Immature natural killer cell (primary cell): ENCODE data around the gene CITED1. TPM values are rescaled to one million over a fixed set of nuclear protein-coding genes. Genes with fewer than 3 reads are reported as not detected.
"Not testable (repeated sequence)": the region's sequence is repeated elsewhere in the genome, so short reads cannot be mapped to it uniquely, and the experiment has no call there.

Experiments used
- DNase-seq, 3 donors: peaks; one replicate each; pipeline ENCODE4 v3.0.0; 2022; ENCODE audit warnings: mixed read lengths in 1 of 3
- H3K27ac Mint-ChIP-seq, 6 donors: one replicate each; pipeline ENCODE4 v1.8.0; 2020; ENCODE audit warnings: mixed read lengths in 6 of 6, mild to moderate bottlenecking in 5 of 6, inconsistent platforms in 4 of 6, moderate library complexity in 3 of 6
- H3K27me3 Mint-ChIP-seq, 3 donors: one replicate each; pipeline ENCODE4 v1.8.0; 2020 to 2021; ENCODE audit warnings: low read depth in 3 of 3, mild to moderate bottlenecking in 3 of 3, mixed read lengths in 3 of 3, moderate library complexity in 3 of 3, inconsistent platforms in 1 of 3
- H3K36me3 Mint-ChIP-seq, 3 donors: one replicate each; pipeline ENCODE4 v1.8.0; 2020; ENCODE audit warnings: mixed read lengths in 3 of 3, inconsistent platforms in 2 of 3, mild to moderate bottlenecking in 2 of 3
- H3K4me1 Mint-ChIP-seq, 2 donors: one replicate each; pipeline ENCODE4 v1.8.0; 2020; ENCODE audit warnings: inconsistent platforms in 2 of 2, mild to moderate bottlenecking in 2 of 2, mixed read lengths in 2 of 2, moderate library complexity in 1 of 2
- H3K4me3 Mint-ChIP-seq, 5 donors: one replicate each; pipeline ENCODE4 v1.8.0; 2020; ENCODE audit warnings: mild to moderate bottlenecking in 5 of 5, mixed read lengths in 5 of 5, inconsistent platforms in 3 of 5, moderate library complexity in 3 of 5
- H3K9me3 Mint-ChIP-seq, 6 donors: one replicate each; pipeline ENCODE4 v1.8.0; 2020; ENCODE audit warnings: mild to moderate bottlenecking in 6 of 6, mixed read lengths in 6 of 6, inconsistent platforms in 4 of 6, moderate library complexity in 3 of 6
- polyA plus RNA-seq, 3 donors: library from polyadenylated mRNA; unstranded; fragments of 300-500 nt; fragmentation: Illumina TruSeq; gene quantifications; one replicate each; pipeline ENCODE4 v1.2.3, GENCODE V29; 2021

The CITED1 gene, protein sequence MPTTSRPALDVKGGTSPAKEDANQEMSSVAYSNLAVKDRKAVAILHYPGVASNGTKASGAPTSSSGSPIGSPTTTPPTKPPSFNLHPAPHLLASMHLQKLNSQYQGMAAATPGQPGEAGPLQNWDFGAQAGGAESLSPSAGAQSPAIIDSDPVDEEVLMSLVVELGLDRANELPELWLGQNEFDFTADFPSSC
- 1 to 10 TPM in 1 of 3 donors, not detected in 2; 1.8 TPM for polyA plus RNA-seq

DNA sequence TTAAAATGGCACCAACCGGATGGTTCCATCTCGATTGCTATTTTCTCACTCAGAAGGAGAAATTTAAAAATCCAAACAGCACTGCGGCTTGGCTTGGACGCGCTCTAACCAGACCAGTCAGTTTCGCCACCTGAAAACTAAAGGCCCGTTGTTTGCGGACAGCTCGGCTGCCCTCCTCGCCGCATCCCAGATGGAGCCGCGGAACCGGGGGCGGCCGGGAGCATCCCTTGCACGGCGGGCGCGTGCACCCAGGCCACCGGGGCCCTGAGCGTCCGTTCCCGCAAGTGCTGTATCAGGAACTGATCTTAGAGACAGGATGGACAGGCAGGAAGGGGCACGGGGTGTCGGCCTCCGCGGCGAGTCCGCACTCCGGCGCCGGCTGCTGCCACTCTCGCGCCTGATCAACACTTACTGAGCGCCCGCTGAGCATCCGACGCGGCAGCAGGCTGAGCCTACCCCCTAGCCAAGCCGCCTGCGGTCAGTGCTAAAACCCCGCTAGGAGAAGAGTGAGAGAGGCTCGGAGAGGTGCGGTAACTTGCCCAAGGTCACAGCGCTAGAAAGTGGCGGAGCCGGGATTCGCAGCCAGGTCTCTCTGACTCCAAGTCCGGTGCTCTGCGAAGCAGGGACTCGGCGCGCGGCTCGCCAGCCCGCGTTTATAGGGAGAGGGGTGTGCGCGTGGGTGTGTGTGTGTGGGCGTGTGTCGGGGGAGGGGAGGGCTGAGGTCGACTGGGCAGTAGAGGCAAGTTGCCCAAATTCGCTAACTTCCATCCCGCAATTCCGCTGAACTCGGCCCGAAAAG is at the start of gene CITED1:
Gene CITED1 (minus strand): TSS at position 629 of the 799 bp plus-strand sequence. CDS start 3,045 bp downstream, outside the sequence.
- peak within 1 kb of the TSS in 1 of 6 donors; percentile 71 for H3K27ac Mint-ChIP-seq
- peaks cover 12 to 52% (median 28%) of the 10 kb centered on the region in 3 donors for H3K27me3 Mint-ChIP-seq
- H3K9me3 Mint-ChIP-seq, result no peaks in the 10 kb centered on the region
- H3K36me3 Mint-ChIP-seq, result no peaks in the 10 kb centered on the region
- H3K4me1 Mint-ChIP-seq, result peaks cover 35 to 39% of the 10 kb centered on the region in 2 donors
- peak within 1 kb of the TSS; percentile 84 to 92 (median 90) for H3K4me3 Mint-ChIP-seq
- peak; percentile 20 to 29 (median 24) for DNase-seq

DNA sequence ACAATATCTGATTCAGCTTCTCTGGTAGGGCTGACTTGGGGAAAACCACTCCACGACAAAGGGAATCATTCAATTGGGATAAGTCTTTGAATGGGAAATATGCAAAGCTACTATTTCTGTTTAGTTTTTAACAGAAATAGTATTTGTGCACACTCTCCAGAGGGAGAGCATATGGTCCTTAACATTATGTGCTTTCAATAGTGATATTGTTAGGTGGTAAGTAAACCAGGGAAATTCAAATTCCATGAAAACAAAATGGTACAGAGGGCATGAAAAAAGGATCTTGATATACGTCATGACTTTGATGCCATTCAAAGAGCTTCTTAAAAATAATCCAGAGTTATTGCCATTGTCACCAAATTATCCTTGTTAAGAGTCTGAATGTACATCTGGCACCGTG is 47.1 kb upstream of the CITED1 start:
- peaks cover 5 to 10% (median 9%) of the 10 kb centered on the region in 3 donors for H3K36me3 Mint-ChIP-seq
- no peak for DNase-seq
- H3K27me3 Mint-ChIP-seq, result peaks cover 3 to 12% (median 3%) of the 10 kb centered on the region in 3 donors
- no peaks in the 10 kb centered on the region for H3K4me1 Mint-ChIP-seq
- no peak overlapping the region for H3K4me3 Mint-ChIP-seq
- H3K27ac Mint-ChIP-seq, result no peak overlapping the region
- H3K9me3 Mint-ChIP-seq, result no peaks in the 10 kb centered on the region

DNA sequence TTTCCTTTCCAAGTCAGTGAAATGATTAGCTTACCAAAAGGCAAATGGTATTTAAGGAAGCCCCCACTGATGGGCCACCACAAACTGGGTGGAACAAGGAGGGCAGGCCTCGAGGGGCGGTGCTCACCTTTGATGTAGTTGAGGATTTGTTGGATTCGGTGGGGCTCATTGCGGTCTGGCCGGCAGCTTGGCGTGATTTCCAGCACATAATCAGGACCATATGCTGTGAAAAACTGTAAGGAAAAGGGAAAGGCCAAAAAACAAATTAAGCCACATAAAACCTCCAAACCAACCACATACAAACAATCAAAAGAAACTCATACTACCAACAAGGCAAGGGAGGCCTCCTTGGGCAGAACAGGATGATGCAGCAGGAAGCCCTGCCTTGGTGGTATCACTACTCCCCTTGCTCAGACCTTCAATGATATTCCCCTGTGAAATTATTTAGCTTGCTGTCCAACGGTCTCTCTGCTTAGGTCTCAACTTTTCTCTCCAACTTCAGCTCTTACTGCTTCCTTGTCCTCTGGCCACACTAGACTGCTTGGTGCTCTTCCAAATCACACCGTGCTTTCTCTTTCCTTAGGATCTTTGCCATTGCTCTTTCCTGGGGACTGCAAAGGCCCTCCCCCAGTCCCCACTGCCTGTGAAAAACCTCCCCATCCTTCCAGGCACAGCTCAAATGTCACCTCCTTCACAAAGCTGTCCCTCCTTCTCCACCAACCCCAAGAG is 46.1 kb upstream of the CITED1 start:
- no peak for DNase-seq
- H3K4me1 Mint-ChIP-seq, result no peaks in the 10 kb centered on the region
- H3K9me3 Mint-ChIP-seq, result no peaks in the 10 kb centered on the region
- peaks cover 5 to 10% (median 9%) of the 10 kb centered on the region in 3 donors for H3K36me3 Mint-ChIP-seq
- peaks cover 3 to 12% (median 3%) of the 10 kb centered on the region in 3 donors for H3K27me3 Mint-ChIP-seq
- no peak overlapping the region for H3K4me3 Mint-ChIP-seq
- no peak overlapping the region for H3K27ac Mint-ChIP-seq

DNA sequence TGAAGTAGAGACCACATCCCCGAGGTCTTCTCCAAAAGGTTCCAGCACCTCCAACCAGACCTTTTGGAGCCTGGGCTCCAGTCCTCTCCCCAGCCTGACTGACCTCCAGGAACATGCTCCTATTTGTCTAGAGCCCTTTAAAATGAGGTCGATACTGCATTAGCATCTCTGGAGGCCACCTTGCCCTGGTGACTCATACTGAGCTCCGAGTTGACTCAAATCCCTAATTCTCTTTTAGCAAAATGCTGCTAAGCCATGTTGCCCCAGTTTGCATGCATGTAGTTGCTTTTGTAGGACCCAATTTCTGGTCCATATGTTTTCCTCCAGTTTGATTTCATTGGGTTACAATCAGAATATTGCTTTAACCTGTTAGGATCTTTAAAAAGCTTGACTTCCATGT is 43.5 kb upstream of the CITED1 start:
- Mint-ChIP-seq H3K9me3 (no peaks in the 10 kb centered on the region), H3K4me1 (no peaks in the 10 kb centered on the region), H3K36me3 (peaks cover 5 to 10% (median 9%) of the 10 kb centered on the region in 3 donors), H3K27me3 (peaks cover 0 to 5% (median 3%) of the 10 kb centered on the region in 3 donors), H3K27ac (no peak overlapping the region), H3K4me3 (no peak overlapping the region)
- no peak for DNase-seq

DNA sequence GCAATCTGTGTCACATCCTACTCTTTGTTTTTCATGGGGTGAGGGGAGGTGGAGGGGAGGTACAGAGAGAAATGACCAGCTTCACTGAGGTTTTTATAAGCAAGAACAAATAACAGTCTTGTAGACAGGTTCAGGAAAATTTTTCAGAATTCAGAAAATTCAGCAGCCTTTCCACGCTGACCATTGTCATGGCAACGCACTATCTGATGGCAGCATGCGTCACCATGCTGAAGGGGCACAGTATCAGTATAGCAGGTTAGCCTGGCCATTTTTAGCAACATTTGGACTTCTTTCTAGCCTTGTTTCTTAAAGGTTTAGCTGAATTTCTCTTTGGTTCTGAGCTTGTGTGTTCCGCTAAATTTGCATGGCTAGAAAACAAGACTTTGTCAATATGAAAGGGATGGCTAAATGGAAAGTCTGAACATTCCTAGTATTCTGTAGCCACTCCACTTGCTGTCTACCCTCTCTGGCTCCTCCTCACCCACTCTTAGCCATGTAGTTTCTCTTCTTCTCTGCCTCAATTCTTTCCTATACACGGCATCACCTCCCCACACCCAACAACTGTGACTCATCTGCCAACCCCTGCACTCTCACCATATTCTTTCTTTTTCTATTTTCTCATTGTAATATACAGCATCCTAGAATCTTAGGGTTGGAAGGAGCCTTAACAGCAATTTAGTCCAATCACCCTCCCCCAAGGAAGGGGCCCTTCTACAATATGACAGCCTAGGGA is 42.7 kb upstream of the CITED1 start:
- Mint-ChIP-seq H3K4me3 (no peak overlapping the region), H3K4me1 (no peaks in the 10 kb centered on the region), H3K27me3 (peaks cover 0 to 5% (median 3%) of the 10 kb centered on the region in 3 donors), H3K36me3 (peaks cover 5 to 10% (median 9%) of the 10 kb centered on the region in 3 donors), H3K27ac (peak overlapping the region in 1 of 6 donors; percentile 2), H3K9me3 (no peaks in the 10 kb centered on the region)
- no peak for DNase-seq

DNA sequence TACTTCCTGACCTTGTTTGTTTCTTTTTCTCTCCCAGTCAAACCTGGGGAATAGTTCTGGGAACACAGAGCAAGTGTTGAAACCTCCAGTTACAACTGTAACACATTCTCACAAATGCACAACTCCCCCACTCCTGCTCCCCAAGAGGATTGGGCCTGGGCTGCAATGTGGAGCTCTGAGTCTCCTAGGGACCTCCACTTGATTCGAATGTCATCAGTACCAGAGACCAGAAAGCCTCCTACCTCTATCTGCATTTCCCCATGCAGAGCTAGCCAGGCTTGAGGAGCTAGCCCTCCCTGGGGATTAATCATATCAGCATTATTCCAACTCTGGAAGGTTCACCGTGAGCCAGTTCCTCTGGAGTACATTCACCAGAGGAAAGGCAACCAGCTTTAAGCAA is 41.7 kb upstream of the CITED1 start:
- Mint-ChIP-seq H3K36me3 (peaks cover 5 to 10% (median 9%) of the 10 kb centered on the region in 3 donors), H3K9me3 (no peaks in the 10 kb centered on the region), H3K27ac (no peak overlapping the region), H3K4me1 (no peaks in the 10 kb centered on the region), H3K27me3 (peaks cover 0 to 5% (median 3%) of the 10 kb centered on the region in 3 donors), H3K4me3 (no peak overlapping the region)
- no peak for DNase-seq

DNA sequence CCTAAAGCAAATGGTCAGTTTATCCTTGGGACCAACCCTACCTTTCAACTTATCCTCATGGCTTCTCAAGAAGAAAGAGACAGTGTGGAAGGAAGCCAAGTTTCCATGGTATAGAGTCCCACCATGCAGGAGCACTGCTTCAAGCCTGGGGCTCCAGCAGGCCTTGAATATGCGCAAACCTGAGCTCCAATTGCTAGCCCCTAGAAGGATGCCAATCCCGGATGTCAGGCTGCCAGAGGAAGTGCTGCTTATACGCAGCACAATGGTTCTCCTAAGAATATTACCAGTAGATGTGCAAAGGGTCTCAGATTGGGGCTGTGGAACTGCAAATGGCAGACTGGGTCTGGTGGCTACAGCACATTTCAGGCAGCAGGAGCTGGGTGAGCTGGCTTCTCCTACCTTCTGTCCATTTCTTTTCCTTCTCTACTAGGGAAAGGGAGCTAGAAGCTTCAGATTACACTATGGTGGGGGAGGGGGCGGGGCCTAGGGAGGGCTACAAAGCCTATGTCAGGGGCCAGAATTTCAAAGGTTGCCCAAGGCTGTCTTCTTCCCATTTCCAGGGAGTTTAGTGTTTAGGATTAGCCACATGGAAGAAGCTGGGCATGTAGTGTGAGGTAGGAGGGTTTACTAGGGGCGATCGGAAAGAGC is 40.7 kb upstream of the CITED1 start:
- Mint-ChIP-seq H3K4me3 (no peak overlapping the region), H3K27ac (no peak overlapping the region), H3K4me1 (no peaks in the 10 kb centered on the region), H3K9me3 (no peaks in the 10 kb centered on the region), H3K27me3 (peaks cover 0 to 5% (median 3%) of the 10 kb centered on the region in 3 donors), H3K36me3 (peaks cover 0 to 10% (median 6%) of the 10 kb centered on the region in 3 donors)
- DNase-seq, result no peak

DNA sequence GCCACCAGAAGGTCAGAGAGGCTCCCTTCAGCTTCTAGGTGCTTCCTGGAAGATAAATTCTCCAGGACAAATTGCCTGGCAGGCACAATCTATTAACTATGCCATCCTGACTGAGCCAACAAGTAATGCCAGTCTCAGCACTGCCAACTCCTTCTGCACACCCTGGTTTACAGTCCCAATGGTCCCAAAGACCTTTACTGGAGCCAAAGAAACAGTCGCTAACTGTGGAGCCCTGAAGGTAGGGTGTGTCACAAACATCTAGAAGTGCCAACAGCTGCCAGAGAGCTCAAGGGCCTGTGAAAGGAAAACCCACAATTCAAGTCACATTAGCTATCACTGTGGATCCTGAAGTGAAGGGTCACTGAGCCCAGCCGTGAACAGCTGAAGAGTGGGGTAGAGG is 34.9 kb upstream of the CITED1 start:
- Mint-ChIP-seq H3K4me3 (no peak overlapping the region), H3K36me3 (peaks cover 0 to 12% (median 0%) of the 10 kb centered on the region in 3 donors), H3K9me3 (no peaks in the 10 kb centered on the region), H3K27ac (no peak overlapping the region), H3K27me3 (peaks cover 0 to 1% (median 0%) of the 10 kb centered on the region in 3 donors), H3K4me1 (no peaks in the 10 kb centered on the region)
- no peak for DNase-seq

DNA sequence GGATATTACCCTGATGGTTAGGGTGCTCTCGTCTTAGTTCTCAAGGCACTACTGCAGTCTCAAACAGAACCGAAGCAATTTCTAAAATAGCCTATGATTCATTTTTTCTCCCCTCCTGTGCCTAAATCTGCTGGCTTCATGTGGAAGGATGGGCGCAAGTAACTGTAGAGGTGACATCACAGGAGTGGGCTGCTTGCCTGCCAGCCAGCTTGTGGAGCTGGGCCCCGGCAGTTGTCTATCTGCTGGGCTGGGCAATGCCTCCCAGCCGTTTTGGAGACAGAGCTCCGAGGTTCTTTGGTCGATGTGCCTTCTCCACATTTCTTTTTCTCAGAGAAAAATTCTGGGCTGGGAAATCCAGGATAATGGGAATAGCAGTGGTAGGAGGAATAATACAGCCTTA is 34.3 kb upstream of the CITED1 start:
- Mint-ChIP-seq H3K9me3 (no peaks in the 10 kb centered on the region), H3K4me1 (no peaks in the 10 kb centered on the region), H3K27me3 (peaks cover 0 to 1% (median 0%) of the 10 kb centered on the region in 3 donors), H3K4me3 (no peak overlapping the region), H3K27ac (no peak overlapping the region), H3K36me3 (peaks cover 0 to 16% (median 0%) of the 10 kb centered on the region in 3 donors)
- DNase-seq, result no peak

DNA sequence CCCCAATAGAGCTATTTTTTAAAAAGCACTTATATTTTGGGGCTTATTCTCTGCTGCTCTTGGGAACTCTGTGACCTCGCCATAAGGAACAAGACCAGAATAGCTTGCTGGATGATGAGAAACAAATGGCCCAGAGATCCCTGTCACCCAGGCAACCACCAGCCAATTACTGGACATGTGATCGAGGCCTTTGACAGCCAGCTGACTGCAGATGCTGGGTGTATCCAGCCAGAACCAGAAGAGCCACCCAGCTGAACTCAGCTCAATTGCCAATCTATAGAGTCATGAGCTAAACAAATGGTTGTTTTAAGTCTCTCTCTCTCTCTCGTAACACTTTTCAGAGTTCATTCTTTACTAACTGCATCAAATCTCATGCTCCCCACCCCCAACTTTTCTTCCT is 24.4 kb upstream of the CITED1 start:
- Mint-ChIP-seq H3K27ac (peak overlapping the region in 1 of 6 donors; percentile 58), H3K9me3 (no peaks in the 10 kb centered on the region), H3K36me3 (peaks cover 0 to 2% (median 0%) of the 10 kb centered on the region in 3 donors), H3K4me3 (no peak overlapping the region), H3K4me1 (peaks cover 1 to 6% of the 10 kb centered on the region in 2 donors), H3K27me3 (peaks cover 0 to 9% (median 2%) of the 10 kb centered on the region in 3 donors)
- DNase-seq, result no peak

DNA sequence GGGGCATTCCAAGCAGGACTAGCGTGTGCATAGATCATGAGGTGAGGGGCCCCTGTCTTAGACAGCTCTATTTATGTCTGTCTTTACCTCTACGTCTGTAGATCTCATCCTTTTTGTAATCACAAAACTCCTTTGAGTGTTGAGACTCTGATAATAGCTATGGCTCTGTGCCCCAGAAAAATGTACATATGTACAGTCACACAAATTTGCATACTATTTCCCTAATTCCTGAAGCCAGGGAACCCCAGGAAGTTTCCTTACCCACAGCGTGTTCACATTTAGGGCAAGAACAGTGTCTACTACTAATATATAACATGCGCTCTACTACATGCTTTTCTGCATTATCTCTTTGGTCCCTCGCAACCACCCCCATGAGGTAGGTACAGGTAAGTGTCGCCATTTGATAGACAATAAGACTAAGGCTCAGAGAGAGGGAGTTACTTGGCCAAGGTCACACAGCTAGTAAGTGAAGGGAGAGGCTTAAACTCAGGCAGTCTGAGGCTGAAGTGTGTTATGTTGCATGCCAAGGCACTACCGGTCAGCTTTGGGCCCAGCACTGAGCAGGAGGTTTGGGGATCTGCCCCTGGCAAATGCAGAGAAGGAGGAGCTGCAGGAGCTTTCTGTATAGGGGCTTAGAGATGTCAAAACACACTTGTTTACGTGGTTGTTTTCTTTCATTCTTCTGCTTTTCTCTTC is 21.0 kb upstream of the CITED1 start:
- no peaks in the 10 kb centered on the region for H3K9me3 Mint-ChIP-seq
- peaks cover 0 to 13% (median 2%) of the 10 kb centered on the region in 3 donors for H3K27me3 Mint-ChIP-seq
- no peak for DNase-seq
- no peak overlapping the region for H3K27ac Mint-ChIP-seq
- no peaks in the 10 kb centered on the region for H3K36me3 Mint-ChIP-seq
- H3K4me3 Mint-ChIP-seq, result no peak overlapping the region
- peaks cover 0 to 3% of the 10 kb centered on the region in 2 donors for H3K4me1 Mint-ChIP-seq

DNA sequence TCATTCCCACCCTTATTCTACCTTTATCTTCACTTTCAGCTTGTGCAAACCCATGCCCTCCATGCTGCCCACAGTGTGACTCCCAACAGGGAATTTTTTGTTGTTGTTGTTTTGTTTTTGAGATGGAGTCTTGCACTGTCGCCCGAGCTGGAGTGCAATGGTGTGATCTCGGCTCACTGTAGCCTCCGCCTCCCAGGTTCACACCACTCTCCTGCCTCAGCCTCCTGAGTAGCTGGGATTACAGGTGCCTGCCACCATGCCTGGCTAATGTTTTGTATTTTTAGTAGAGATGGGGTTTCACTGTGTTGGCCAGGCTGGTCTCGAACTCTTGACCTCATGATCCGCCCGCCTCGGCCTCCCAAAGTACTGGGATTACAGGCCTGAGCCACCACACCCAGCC is 13.9 kb upstream of the CITED1 start:
- H3K9me3 Mint-ChIP-seq, H3K36me3 Mint-ChIP-seq, H3K27me3 Mint-ChIP-seq, H3K4me1 Mint-ChIP-seq, H3K27ac Mint-ChIP-seq, H3K4me3 Mint-ChIP-seq, DNase-seq: not testable (repeated sequence)
